ENCODE results near the gene ATRX.
"Not testable (repeated sequence)": the region's sequence is repeated elsewhere in the genome, so short reads cannot be mapped to it uniquely, and the experiment has no call there.

ATRX gene

DNA sequence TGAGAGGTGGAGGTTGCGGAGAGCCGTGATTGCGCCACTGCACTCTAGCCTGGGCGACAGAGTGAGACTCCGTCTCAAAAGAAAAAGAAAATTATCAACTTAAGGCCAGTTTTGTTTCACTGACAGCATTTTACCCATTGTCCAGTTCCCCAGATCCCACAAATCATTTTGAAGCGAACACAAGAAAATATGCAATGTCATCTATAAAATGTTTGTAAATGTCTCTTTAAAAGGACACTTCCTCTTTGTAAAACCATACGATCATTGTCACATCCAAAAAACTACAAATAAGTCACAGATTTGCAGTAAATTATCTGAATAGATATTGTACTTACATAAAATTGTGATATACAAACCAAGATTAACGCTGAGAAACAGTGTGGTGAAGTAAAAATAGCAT, 147.6 kb downstream of the ATRX start:
- no peak for DNase-seq (ENCODE audit: low read depth, low spot score)
- H3K4me3 ChIP-seq (ENCODE audit: low read depth, low read length) = no peak overlapping the region
- TF ChIP-seq CTCF (IDR thresholded peaks at IDR 0.05; ENCODE audit: low read depth, low read length) = no peak
- in situ Hi-C loops (cut with HindIII; ENCODE audit: low sequenced_read_pairs) = no loop called here

GRCh38 chrX:77635373-77635772, 150.6 kb downstream of the ATRX start:
- no peak for TF ChIP-seq CTCF (IDR thresholded peaks at IDR 0.05; ENCODE audit: low read depth, low read length)
- DNase-seq (ENCODE audit: low read depth, low spot score) = no peak
- H3K4me3 ChIP-seq (ENCODE audit: low read depth, low read length) = no peak overlapping the region
- in situ Hi-C loops (cut with HindIII; ENCODE audit: low sequenced_read_pairs) = no loop called here

GRCh38 chrX:77628294-77629025, 157.6 kb downstream of the ATRX start:
- peak; percentile 4 for DNase-seq (ENCODE audit: low read depth, low spot score)
- in situ Hi-C loops (cut with HindIII; ENCODE audit: low sequenced_read_pairs) = no loop called here
- no peak for TF ChIP-seq CTCF (IDR thresholded peaks at IDR 0.05; ENCODE audit: low read depth, low read length)
- no peak overlapping the region for H3K4me3 ChIP-seq (ENCODE audit: low read depth, low read length)

DNA sequence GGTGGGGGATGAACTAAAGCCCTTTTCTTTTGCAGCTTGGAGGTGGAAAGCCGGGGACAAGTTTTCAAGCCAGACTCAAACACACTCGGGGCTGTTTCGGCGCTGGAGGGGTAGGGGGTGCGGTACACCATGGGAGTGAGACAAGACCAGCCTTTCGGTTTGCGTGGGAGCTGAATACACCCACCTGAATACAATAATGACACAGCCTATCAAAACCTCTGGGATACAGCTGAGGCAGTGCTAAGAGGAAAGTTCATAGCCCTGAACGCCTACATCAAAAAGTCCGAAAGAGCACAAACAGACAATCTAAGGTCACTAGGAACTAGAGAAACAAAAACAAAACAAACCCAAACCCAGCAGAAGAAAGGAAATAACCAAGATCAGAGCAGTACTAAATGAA, 163.3 kb downstream of the ATRX start:
- H3K4me3 ChIP-seq (ENCODE audit: low read depth, low read length) = no peak overlapping the region
- DNase-seq (ENCODE audit: low read depth, low spot score) = no peak
- no peak for TF ChIP-seq CTCF (IDR thresholded peaks at IDR 0.05; ENCODE audit: low read depth, low read length)
- in situ Hi-C loops (cut with HindIII; ENCODE audit: low sequenced_read_pairs) = no loop called here

DNA sequence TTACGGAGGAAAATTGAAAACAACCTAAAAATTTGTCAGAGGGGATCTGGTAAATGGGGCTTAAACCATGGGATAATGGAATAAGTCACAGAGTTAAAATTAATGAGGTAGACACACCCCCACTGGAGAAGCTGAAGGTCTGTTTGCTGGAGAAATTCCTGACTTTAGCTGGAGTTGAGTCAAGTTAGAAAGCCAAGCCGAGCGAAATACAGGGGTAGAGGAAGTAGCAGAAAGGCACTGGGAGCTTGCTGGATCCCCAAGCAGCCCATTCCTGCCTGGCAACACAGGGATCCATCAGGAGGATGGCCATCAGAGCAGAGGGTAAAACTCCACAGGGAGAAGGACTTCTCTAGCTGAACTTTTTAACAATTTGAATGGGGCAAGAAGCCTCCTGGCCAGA, 163.8 kb downstream of the ATRX start:
- TF ChIP-seq CTCF (IDR thresholded peaks at IDR 0.05; ENCODE audit: low read depth, low read length) = no peak
- H3K4me3 ChIP-seq (ENCODE audit: low read depth, low read length) = no peak overlapping the region
- no peak for DNase-seq (ENCODE audit: low read depth, low spot score)
- in situ Hi-C loops (cut with HindIII; ENCODE audit: low sequenced_read_pairs) = no loop called here

- DNase-seq (ENCODE audit: low read depth, low spot score); in situ Hi-C loops (cut with HindIII; ENCODE audit: low sequenced_read_pairs); H3K4me3 ChIP-seq (ENCODE audit: low read depth, low read length): not testable (repeated sequence)
These were observed 164.6 kb downstream of the ATRX start for GRCh38 chrX:77621453-77621852.

DNA sequence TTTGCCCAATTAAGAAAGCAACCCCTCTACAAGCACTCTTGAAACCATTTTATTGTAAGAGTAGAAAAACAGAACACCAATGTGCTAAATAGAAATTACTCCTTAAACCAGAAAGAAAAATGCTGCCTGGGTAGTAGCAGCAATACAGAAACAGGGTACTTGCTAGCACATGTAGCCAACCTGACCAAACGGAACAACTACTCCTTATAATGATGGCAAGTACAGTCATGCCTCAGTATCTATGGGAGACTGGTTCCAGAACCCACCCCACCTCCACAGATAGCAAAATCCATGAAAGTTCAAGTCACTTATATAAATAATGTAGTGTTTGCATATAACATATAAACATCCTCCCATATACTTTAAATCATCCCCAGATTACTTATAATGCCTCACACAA, 168.8 kb downstream of the ATRX start:
- no peak overlapping the region for H3K4me3 ChIP-seq (ENCODE audit: low read depth, low read length)
- TF ChIP-seq CTCF (IDR thresholded peaks at IDR 0.05; ENCODE audit: low read depth, low read length) = no peak
- in situ Hi-C loops (cut with HindIII; ENCODE audit: low sequenced_read_pairs) = no loop called here
- DNase-seq (ENCODE audit: low read depth, low spot score) = no peak
